Keratinocyte (primary cell): ENCODE data around the gene NCS1. TPM values are rescaled to one million over a fixed set of nuclear protein-coding genes. Genes with fewer than 3 reads are reported as not detected.

Experiments used
- DNase-seq: peaks from one replicate; pipeline ENCODE4 v3.0.0-alpha.2; 2011; ENCODE audit warnings: low read depth, missing footprints, low spot score
- FAIRE-seq: peaks from 2 replicates; lab custom pipeline; 2011; peaks lifted over from hg19 to GRCh38; lab: Jason Lieb, UNC
- H2AFZ ChIP-seq: 2 replicates; pipeline ENCODE4 v1.6.0; 2012; ENCODE audit warnings: low read length, control low read depth, inconsistent platforms; ENCODE audit not compliant: control insufficient read depth
- H3K27ac ChIP-seq: 2 replicates; pipeline ENCODE4 v1.5.1; 2011; ENCODE audit warnings: low read length; ENCODE audit not compliant: control insufficient read depth, insufficient read depth
- H3K27me3 ChIP-seq: 3 replicates; pipeline ENCODE4 v1.6.0; 2011; ENCODE audit warnings: low read length; ENCODE audit not compliant: control insufficient read depth, insufficient read depth; ENCODE audit errors: extremely low read depth
- H3K36me3 ChIP-seq, 2 experiments: 2 replicates in 1 of 2; 3 replicates in 1 of 2; pipeline ENCODE4 v1.5.1; 2011; ENCODE audit warnings: low read length in 2 of 2, mild to moderate bottlenecking in 1 of 2; ENCODE audit not compliant: control insufficient read depth in 2 of 2, insufficient read depth in 2 of 2; ENCODE audit errors: extremely low read depth in 1 of 2
- H3K4me1 ChIP-seq: 3 replicates; pipeline ENCODE4 v1.5.1; 2011; ENCODE audit warnings: low read length; ENCODE audit not compliant: control insufficient read depth, insufficient read depth; ENCODE audit errors: extremely low read depth
- H3K4me2 ChIP-seq: 3 replicates; pipeline ENCODE4 v1.6.0; 2011; ENCODE audit warnings: low read depth, low read length; ENCODE audit not compliant: control insufficient read depth, insufficient read depth; ENCODE audit errors: extremely low read depth
- H3K4me3 ChIP-seq, 3 experiments: fragments of 200-600 bp in 1 of 3; sonication (generic) in 1 of 3; 2 replicates in 2 of 3; 3 replicates in 1 of 3; pipeline ENCODE4 v1.5.1; 2011 to 2016; ENCODE audit warnings: low read length in 3 of 3, mild to moderate bottlenecking in 3 of 3, control low read depth in 2 of 3, inconsistent platforms in 1 of 3, low read depth in 1 of 3, mixed read lengths in 1 of 3, mixed run types in 1 of 3, moderate library complexity in 1 of 3; ENCODE audit not compliant: control insufficient read depth in 2 of 3, insufficient read depth in 2 of 3; ENCODE audit errors: extremely low read depth in 1 of 3
- H3K79me2 ChIP-seq: 2 replicates; pipeline ENCODE4 v1.6.0; 2012; ENCODE audit warnings: low read length; ENCODE audit not compliant: control insufficient read depth, insufficient read depth
- H3K9ac ChIP-seq: 3 replicates; pipeline ENCODE4 v1.6.0; 2011; ENCODE audit warnings: low read length; ENCODE audit not compliant: control insufficient read depth, insufficient read depth; ENCODE audit errors: extremely low read depth
- H3K9me1 ChIP-seq: 3 replicates; pipeline ENCODE4 v1.6.0; 2011; ENCODE audit warnings: low read length; ENCODE audit not compliant: control insufficient read depth, insufficient read depth; ENCODE audit errors: extremely low read depth
- H3K9me3 ChIP-seq: 2 replicates; pipeline ENCODE4 v1.5.1; 2012; ENCODE audit warnings: low read depth, low read length; ENCODE audit not compliant: control insufficient read depth
- H4K20me1 ChIP-seq: 3 replicates; pipeline ENCODE4 v1.6.0; 2011; ENCODE audit warnings: low read length; ENCODE audit not compliant: control insufficient read depth, insufficient read depth; ENCODE audit errors: extremely low read depth
- EZH2 ChIP-seq: IDR thresholded peaks from one replicate; pipeline ENCODE4 v1.6.1; 2012; ENCODE audit warnings: inconsistent platforms, mild to moderate bottlenecking, low read length, moderate library complexity
- dilution Hi-C: fragments of 300-500 bp; cut with MboI; formaldehyde crosslinking; loops from one replicate; pipeline ENCODE4 v1.7.0; 2020; ENCODE audit warnings: low sequenced_read_pairs; ENCODE audit not compliant: extremely low pct_ligation_motif_present
- polyA plus RNA-seq, 5 experiments: library from polyadenylated mRNA; depleted of rRNA in 3 of 5; stranded (reverse) in 3 of 5; stranded (forward) in 1 of 5; unstranded in 1 of 5; fragments of >200 nt; gene quantifications; 1 replicate in 1 of 5; 2 replicates in 3 of 5; 3 replicates in 1 of 5; pipeline versions ENCODE4 v1.2.1 to v1.2.3, GENCODE V29; 2011 to 2012; ENCODE audit warnings: missing spikeins in 2 of 5, low read depth in 1 of 5, low replicate concordance in 1 of 5
- TF ChIP-seq, protein P1 (sequence below), 3 experiments: IDR thresholded peaks in 1 of 3; conservative IDR thresholded peaks in 1 of 3; optimal IDR thresholded peaks in 1 of 3; 2 replicates in 2 of 3; 3 replicates in 1 of 3; pipeline versions ENCODE3 to v1.5.1; 2011; ENCODE audit warnings: low read length in 3 of 3, mild to moderate bottlenecking in 3 of 3, moderate library complexity in 2 of 3, control low read depth in 1 of 3, inconsistent platforms in 1 of 3; ENCODE audit not compliant: insufficient read depth in 2 of 3; ENCODE audit errors: extremely low read depth in 1 of 3

NCS1 gene
- polyA plus RNA-seq, 1 donor (not counting 4 experiments of a cell fraction or from before 2014, with no cell fraction given) = 49.1 TPM

DNA sequence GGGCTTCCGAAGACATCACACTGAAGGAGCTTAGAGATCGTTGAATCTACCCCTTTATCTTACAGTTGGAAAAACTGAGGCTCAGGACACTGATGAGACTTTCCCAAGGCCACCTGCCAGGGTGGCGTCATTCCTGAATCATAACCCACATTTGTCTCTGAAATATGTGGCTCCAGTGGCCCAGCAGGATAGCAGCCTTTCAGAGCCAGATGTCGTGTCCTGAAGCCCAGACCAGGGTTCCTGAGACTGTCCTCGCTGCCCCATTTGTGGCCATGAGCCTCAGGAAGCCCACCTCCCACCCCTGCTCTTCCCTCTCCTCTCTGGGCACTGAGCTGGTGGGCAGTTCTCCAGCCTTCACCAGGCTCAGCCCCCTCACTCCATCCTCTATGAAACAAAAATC lies 95.7 kb downstream of the NCS1 start:
- no peaks in the 10 kb centered on the region for H3K79me2 ChIP-seq
- no peaks in the 10 kb centered on the region for H3K4me1 ChIP-seq
- peaks cover 51% of the 10 kb centered on the region for H3K27me3 ChIP-seq
- H3K9ac ChIP-seq = no peak overlapping the region
- no peaks in the 10 kb centered on the region for H3K36me3 ChIP-seq
- no peak for DNase-seq
- no peak overlapping the region for H3K27ac ChIP-seq
- H3K4me3 ChIP-seq = no peak overlapping the region
- H4K20me1 ChIP-seq = no peaks in the 10 kb centered on the region
- dilution Hi-C loops = no loop called here
- no peak for FAIRE-seq
- H2AFZ ChIP-seq = no peak overlapping the region
- no peaks in the 10 kb centered on the region for H3K9me3 ChIP-seq
- H3K9me1 ChIP-seq = no peaks in the 10 kb centered on the region
- TF ChIP-seq, protein P1, sequence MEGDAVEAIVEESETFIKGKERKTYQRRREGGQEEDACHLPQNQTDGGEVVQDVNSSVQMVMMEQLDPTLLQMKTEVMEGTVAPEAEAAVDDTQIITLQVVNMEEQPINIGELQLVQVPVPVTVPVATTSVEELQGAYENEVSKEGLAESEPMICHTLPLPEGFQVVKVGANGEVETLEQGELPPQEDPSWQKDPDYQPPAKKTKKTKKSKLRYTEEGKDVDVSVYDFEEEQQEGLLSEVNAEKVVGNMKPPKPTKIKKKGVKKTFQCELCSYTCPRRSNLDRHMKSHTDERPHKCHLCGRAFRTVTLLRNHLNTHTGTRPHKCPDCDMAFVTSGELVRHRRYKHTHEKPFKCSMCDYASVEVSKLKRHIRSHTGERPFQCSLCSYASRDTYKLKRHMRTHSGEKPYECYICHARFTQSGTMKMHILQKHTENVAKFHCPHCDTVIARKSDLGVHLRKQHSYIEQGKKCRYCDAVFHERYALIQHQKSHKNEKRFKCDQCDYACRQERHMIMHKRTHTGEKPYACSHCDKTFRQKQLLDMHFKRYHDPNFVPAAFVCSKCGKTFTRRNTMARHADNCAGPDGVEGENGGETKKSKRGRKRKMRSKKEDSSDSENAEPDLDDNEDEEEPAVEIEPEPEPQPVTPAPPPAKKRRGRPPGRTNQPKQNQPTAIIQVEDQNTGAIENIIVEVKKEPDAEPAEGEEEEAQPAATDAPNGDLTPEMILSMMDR (optimal IDR thresholded peaks at IDR 0.05 in 1 of 3, IDR thresholded peaks at IDR 0.05 in 1 of 3, conservative IDR thresholded peaks at IDR 0.05 in 1 of 3; ENCODE audit: extremely low read depth in 1 of 3, insufficient read depth in 2 of 3, low read length in 3 of 3) = no peak
- peak; percentile 24 for TF ChIP-seq EZH2
- H3K4me2 ChIP-seq = no peak overlapping the region

DNA sequence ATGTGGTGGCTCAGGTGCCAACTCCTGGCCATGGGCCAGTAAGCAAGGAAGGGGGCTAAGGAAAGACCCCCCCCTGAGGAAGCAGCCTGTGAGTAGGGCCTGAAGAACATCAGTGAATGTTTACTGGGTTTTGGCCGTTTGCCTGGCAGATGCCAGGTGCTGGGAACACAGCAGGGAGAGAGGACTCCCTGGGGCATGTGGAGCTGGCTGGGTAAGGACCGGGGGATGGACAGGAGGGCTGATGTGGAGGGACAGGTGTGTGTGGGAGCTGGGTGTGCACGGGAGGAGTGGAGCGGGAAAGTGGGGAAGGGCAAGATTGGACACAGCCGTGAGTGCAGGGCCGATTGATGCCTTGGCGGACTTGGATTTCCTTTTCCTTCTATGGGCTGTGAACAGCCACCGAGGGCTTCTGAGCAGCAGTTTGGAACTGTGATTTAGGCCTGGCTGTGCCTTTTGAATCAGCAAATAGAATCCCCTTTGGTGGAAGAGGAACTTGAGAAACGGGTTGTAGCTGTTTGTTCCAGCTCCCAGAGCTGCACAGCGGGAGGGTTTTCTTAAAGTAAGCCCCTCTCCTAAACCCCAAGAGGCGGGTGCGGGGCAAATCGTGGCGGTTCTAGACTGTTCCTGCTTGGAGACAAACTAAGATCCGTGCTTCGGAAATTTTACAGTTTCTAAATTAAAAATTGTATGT lies 96.5 kb downstream of the NCS1 start:
- peaks cover 50% of the 10 kb centered on the region for H3K27me3 ChIP-seq
- no peak for FAIRE-seq

More for the DNA sequence above, 96.5 kb downstream of the NCS1 start:
- Histone ChIP-seq H4K20me1 (no peaks in the 10 kb centered on the region), H2AFZ (no peak overlapping the region), H3K9me1 (no peaks in the 10 kb centered on the region), H3K27ac (no peak overlapping the region), H3K4me2 (no peak overlapping the region), H3K4me3 (no peak overlapping the region), H3K4me1 (no peaks in the 10 kb centered on the region), H3K36me3 (no peaks in the 10 kb centered on the region), H3K9ac (no peak overlapping the region), H3K79me2 (no peaks in the 10 kb centered on the region), H3K9me3 (no peaks in the 10 kb centered on the region)
- DNase-seq = no peak
- TF ChIP-seq EZH2 = no peak
- TF ChIP-seq, protein P1 (optimal IDR thresholded peaks at IDR 0.05 in 1 of 3, IDR thresholded peaks at IDR 0.05 in 1 of 3, conservative IDR thresholded peaks at IDR 0.05 in 1 of 3; ENCODE audit: extremely low read depth in 1 of 3, insufficient read depth in 2 of 3, low read length in 3 of 3) = no peak
- dilution Hi-C loops = no loop called here
